MM.1S (cell line): Measurements from ENCODE around the gene FAM227A.
"Not testable (repeated sequence)": the region's sequence is repeated elsewhere in the genome, so short reads cannot be mapped to it uniquely, and the experiment has no call there.

Experiments
- DNase-seq: peaks from one replicate; pipeline ENCODE4 v3.0.0-alpha.2; 2015
- H2AFZ ChIP-seq: fragments of 300-600 bp; sonication (generic); 2 replicates; pipeline ENCODE4 v1.6.0; 2016; ENCODE audit warnings: antibody characterized with exemption, low read length
- H3F3A ChIP-seq: fragments of 300-600 bp; sonication (generic); 2 replicates; pipeline ENCODE4 v1.6.1; 2016; ENCODE audit warnings: mild to moderate bottlenecking, antibody characterized with exemption, low read length, moderate library complexity, mixed read lengths; ENCODE audit not compliant: insufficient read depth
- H3K27ac ChIP-seq: fragments of 300-600 bp; sonication (generic); 2 replicates; pipeline ENCODE4 v1.5.1; 2016; ENCODE audit warnings: mild to moderate bottlenecking, low read length
- H3K27me3 ChIP-seq: fragments of 300-600 bp; sonication (generic); replicated peaks from 2 replicates; pipeline ENCODE4 v1.6.0; 2016; ENCODE audit warnings: low read length; ENCODE audit not compliant: insufficient read depth
- H3K36me3 ChIP-seq: fragments of 300-600 bp; sonication (generic); replicated peaks from 2 replicates; pipeline ENCODE4 v1.6.1; 2016; ENCODE audit warnings: mild to moderate bottlenecking, low read length, mixed read lengths; ENCODE audit not compliant: insufficient read depth
- H3K4me1 ChIP-seq: fragments of 300-600 bp; sonication (generic); 2 replicates; pipeline ENCODE4 v1.6.1; 2016; ENCODE audit warnings: low read length, mixed read lengths
- H3K4me2 ChIP-seq: fragments of 300-600 bp; sonication (generic); 2 replicates; pipeline ENCODE4 v1.6.0; 2016; ENCODE audit warnings: low read depth, low read length
- H3K4me3 ChIP-seq: fragments of 300-600 bp; sonication (generic); 2 replicates; pipeline ENCODE4 v1.5.1; 2016; ENCODE audit warnings: low read length, mixed read lengths
- H3K79me2 ChIP-seq: fragments of 300-600 bp; sonication (generic); 2 replicates; pipeline ENCODE4 v1.6.1; 2016; ENCODE audit warnings: mixed run types, low read length, mixed read lengths
- H3K9ac ChIP-seq: fragments of 300-600 bp; sonication (generic); 2 replicates; pipeline ENCODE4 v1.6.1; 2016; ENCODE audit warnings: low read length, mixed read lengths
- H3K9me2 ChIP-seq: fragments of 300-600 bp; sonication (generic); replicated peaks from 2 replicates; pipeline ENCODE4 v1.6.1; 2016; ENCODE audit warnings: mild to moderate bottlenecking, low read length, mixed read lengths; ENCODE audit not compliant: insufficient read depth
- H3K9me3 ChIP-seq: fragments of 300-600 bp; sonication (generic); replicated peaks from 2 replicates; pipeline ENCODE4 v1.6.1; 2016; ENCODE audit warnings: mild to moderate bottlenecking, low read length, mixed read lengths; ENCODE audit not compliant: insufficient read depth
- H4K20me1 ChIP-seq: fragments of 300-600 bp; sonication (generic); 2 replicates; pipeline ENCODE4 v1.6.1; 2016; ENCODE audit warnings: mild to moderate bottlenecking, low read length, moderate library complexity, mixed read lengths; ENCODE audit not compliant: insufficient read depth
- EZH2 ChIP-seq: fragments of 300-600 bp; sonication (generic); optimal IDR thresholded peaks from 2 replicates; pipeline ENCODE3; 2017; ENCODE audit warnings: low read depth, mild to moderate bottlenecking, antibody characterized with exemption, low read length, mixed read lengths
- EZH2phosphoT487 ChIP-seq: fragments of 300-600 bp; sonication (generic); IDR thresholded peaks from 2 replicates; pipeline ENCODE4 v1.6.1; 2018; ENCODE audit warnings: antibody characterized with exemption, low read length
- TF ChIP-seq, protein P1 (sequence below): fragments of 300-600 bp; sonication (generic); IDR thresholded peaks from 2 replicates; pipeline ENCODE4 v1.5.1; 2016; ENCODE audit warnings: antibody characterized with exemption, low read length, mixed read lengths

FAM227A gene

DNA sequence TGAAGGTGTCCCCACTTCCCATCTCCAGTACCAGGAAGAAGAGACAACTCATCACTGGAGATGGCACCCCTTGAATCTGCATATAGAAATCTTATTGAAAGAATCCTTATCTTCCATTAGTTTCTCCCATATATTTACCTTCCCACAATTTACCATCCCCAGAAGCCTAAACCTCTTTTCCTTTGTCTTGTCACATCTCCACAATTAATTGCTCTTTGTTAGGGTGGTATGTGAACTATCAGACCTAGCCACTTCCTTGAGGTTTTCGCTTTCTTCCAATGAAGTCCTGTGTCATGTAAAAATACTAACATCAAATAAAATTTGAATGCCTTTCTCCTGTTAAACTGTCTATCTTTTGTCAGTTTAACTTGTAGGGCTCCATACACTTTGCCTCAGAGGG is 37.9 kb downstream of the FAM227A start:
- Histone ChIP-seq H3K9me2 (no peaks in the 10 kb centered on the region), H3K36me3 (no peaks in the 10 kb centered on the region), H3K9me3 (no peaks in the 10 kb centered on the region), H3F3A (no peaks in the 10 kb centered on the region), H3K4me1 (no peaks in the 10 kb centered on the region), H3K4me3 (no peak overlapping the region), H2AFZ (no peak overlapping the region), H3K4me2 (no peak overlapping the region), H3K9ac (no peak overlapping the region), H3K79me2 (no peaks in the 10 kb centered on the region), H3K27ac (no peak overlapping the region), H4K20me1 (no peaks in the 10 kb centered on the region), H3K27me3 (no peaks in the 10 kb centered on the region)
- TF ChIP-seq EZH2 (no peak), EZH2phosphoT487 (no peak)
- TF ChIP-seq, protein P1, sequence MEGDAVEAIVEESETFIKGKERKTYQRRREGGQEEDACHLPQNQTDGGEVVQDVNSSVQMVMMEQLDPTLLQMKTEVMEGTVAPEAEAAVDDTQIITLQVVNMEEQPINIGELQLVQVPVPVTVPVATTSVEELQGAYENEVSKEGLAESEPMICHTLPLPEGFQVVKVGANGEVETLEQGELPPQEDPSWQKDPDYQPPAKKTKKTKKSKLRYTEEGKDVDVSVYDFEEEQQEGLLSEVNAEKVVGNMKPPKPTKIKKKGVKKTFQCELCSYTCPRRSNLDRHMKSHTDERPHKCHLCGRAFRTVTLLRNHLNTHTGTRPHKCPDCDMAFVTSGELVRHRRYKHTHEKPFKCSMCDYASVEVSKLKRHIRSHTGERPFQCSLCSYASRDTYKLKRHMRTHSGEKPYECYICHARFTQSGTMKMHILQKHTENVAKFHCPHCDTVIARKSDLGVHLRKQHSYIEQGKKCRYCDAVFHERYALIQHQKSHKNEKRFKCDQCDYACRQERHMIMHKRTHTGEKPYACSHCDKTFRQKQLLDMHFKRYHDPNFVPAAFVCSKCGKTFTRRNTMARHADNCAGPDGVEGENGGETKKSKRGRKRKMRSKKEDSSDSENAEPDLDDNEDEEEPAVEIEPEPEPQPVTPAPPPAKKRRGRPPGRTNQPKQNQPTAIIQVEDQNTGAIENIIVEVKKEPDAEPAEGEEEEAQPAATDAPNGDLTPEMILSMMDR: no peak
- no peak for DNase-seq

DNA sequence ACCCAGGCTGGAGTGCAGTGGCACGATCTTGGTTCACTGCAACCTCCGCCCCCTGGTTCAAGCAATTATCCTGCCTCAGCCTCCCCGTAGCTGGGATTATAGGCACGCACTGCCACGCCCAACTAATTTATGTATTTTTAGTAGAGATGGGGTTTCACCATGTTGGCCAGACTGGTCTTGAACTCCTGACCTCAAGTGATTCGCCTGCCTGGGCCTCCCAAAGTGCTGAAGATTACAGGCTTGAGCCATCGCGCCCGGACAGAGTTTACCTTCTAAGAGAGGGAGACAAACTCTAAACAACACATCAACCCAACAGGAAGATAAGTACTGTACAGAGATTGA is 41.2 kb downstream of the FAM227A start:
- not testable (repeated sequence) for H3K4me2 ChIP-seq, H3K4me1 ChIP-seq, H3K79me2 ChIP-seq, H3K27ac ChIP-seq, H3K4me3 ChIP-seq, DNase-seq, H3K9me3 ChIP-seq, H3F3A ChIP-seq, H3K9ac ChIP-seq, H2AFZ ChIP-seq, H3K27me3 ChIP-seq, H3K36me3 ChIP-seq, H3K9me2 ChIP-seq, H4K20me1 ChIP-seq

DNA sequence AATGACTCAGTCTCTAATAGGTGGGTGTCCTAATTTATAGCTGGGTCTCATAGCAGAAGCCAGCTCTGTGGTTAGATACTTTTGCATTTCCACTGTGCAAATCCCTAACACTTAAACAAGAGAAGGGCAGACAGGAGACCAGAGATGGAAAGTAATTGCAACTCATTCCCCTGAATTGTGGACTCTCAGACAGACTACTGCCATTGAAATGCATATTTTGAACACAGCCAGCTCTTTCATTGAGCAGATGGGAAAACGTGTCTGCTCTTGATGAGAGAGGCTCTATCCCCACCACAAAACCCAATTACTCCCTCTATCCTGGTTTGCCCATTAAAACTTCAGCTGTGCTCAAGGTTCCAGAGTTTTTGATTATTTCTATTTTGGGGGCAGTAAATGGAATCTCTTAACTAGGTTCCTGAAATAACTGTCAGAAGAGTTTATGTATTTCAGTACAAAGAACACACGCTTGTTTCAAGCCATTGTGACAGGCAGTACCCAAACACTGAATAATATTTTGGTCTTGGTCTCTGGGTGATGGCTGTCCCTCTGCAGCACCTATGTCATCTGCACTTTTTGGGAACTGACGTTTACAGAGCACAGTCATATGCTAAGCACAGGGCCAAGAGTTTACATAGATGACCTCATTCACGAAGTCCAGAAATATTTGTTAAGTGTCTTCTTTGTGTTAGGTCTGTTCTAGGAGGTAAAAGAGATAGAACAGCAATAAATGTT is 41.7 kb downstream of the FAM227A start:
- Histone ChIP-seq H3K27ac (no peak overlapping the region), H3K4me1 (no peaks in the 10 kb centered on the region), H3F3A (no peaks in the 10 kb centered on the region), H3K36me3 (no peaks in the 10 kb centered on the region), H3K9me2 (no peaks in the 10 kb centered on the region), H3K9ac (no peak overlapping the region), H3K4me3 (no peak overlapping the region), H3K4me2 (no peak overlapping the region), H3K27me3 (no peaks in the 10 kb centered on the region), H3K9me3 (no peaks in the 10 kb centered on the region), H3K79me2 (no peaks in the 10 kb centered on the region), H2AFZ (no peak overlapping the region), H4K20me1 (no peaks in the 10 kb centered on the region)
- no peak for DNase-seq
- no peak for TF ChIP-seq EZH2phosphoT487
- TF ChIP-seq EZH2: no peak
- TF ChIP-seq, protein P1: no peak

DNA sequence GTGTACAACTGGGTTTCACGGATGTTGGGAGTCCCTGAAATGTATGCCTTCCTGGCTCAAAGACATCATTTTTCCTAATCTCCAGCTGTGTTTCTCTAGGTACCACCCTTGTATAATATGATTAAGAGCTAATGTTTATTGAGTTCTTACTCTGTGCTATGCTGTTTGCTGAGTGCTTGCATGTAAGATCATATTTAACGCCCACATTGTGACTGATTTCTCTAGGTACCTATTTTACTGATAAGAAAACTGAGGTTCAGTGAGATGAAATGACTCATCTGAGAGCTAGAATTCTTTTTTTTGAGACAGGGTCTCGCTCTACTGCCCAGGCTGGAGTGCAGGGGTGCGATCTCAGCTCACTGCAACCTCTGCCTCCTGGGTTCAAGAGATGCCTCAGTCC is 42.6 kb downstream of the FAM227A start:
- no peaks in the 10 kb centered on the region for H3K79me2 ChIP-seq
- no peaks in the 10 kb centered on the region for H3K36me3 ChIP-seq

More for the DNA sequence above, 42.6 kb downstream of the FAM227A start:
- no peak for TF ChIP-seq EZH2
- no peak for TF ChIP-seq EZH2phosphoT487
- TF ChIP-seq, protein P1: no peak
- no peaks in the 10 kb centered on the region for H3K9me2 ChIP-seq
- no peak overlapping the region for H2AFZ ChIP-seq
- H3F3A ChIP-seq: no peaks in the 10 kb centered on the region
- H3K4me2 ChIP-seq: no peak overlapping the region
- no peak overlapping the region for H3K27ac ChIP-seq
- H3K4me1 ChIP-seq: no peaks in the 10 kb centered on the region
- H3K9me3 ChIP-seq: no peaks in the 10 kb centered on the region
- no peak overlapping the region for H3K4me3 ChIP-seq
- no peak for DNase-seq
- H4K20me1 ChIP-seq: no peaks in the 10 kb centered on the region
- no peak overlapping the region for H3K9ac ChIP-seq
- H3K27me3 ChIP-seq: no peaks in the 10 kb centered on the region
